GM23338 (cell line): Measurements from ENCODE around the gene PTPN22. TPM values are rescaled to one million over a fixed set of nuclear protein-coding genes. Genes with fewer than 3 reads are reported as not detected.

Experiments used
- ATAC-seq: fragments of 200-7000 bp; cut with Tn5 transposase; 3 replicates; pipeline ENCODE4 v1.9.1; 2020
- DNase-seq: peaks from one replicate; pipeline ENCODE4 v3.0.0-alpha.2; 2015; ENCODE audit warnings: low spot score
- H2AFZ ChIP-seq: fragments of 200-600 bp; sonication (generic); 2 replicates; pipeline ENCODE4 v1.8.0; 2016; ENCODE audit warnings: antibody characterized with exemption, mild to moderate bottlenecking, moderate library complexity
- H3F3A ChIP-seq: fragments of 200-600 bp; sonication (generic); replicated peaks from 2 replicates; pipeline ENCODE4 v1.8.0; 2017; ENCODE audit warnings: antibody characterized with exemption, mixed run types, low read depth
- H3K27ac ChIP-seq: fragments of 200-600 bp; sonication (generic); 2 replicates; pipeline ENCODE4 v1.6.1; 2016; ENCODE audit warnings: low read depth
- H3K27me3 ChIP-seq: fragments of 200-600 bp; sonication (generic); 2 replicates; pipeline ENCODE4 v1.8.0; 2016; ENCODE audit warnings: mild to moderate bottlenecking, mixed run types, moderate library complexity; ENCODE audit not compliant: insufficient read depth
- H3K36me3 ChIP-seq: fragments of 200-600 bp; sonication (generic); 2 replicates; pipeline ENCODE4 v1.8.0; 2016; ENCODE audit warnings: mild to moderate bottlenecking; ENCODE audit not compliant: insufficient read depth
- H3K4me1 ChIP-seq: fragments of 200-600 bp; sonication (generic); 2 replicates; pipeline ENCODE4 v1.8.0; 2016; ENCODE audit warnings: mild to moderate bottlenecking, moderate library complexity; ENCODE audit not compliant: insufficient read depth
- H3K4me2 ChIP-seq: fragments of 200-600 bp; sonication (generic); 2 replicates; pipeline ENCODE4 v1.7.1; 2017; ENCODE audit warnings: mixed run types
- H3K4me3 ChIP-seq: fragments of 200-600 bp; sonication (generic); 2 replicates; pipeline ENCODE4 v1.6.1; 2016; ENCODE audit warnings: mixed run types
- H3K79me2 ChIP-seq: fragments of 200-600 bp; sonication (generic); replicated peaks from 2 replicates; pipeline ENCODE4 v1.8.0; 2017; ENCODE audit warnings: mild to moderate bottlenecking; ENCODE audit not compliant: insufficient read depth
- H3K9me2 ChIP-seq: fragments of 200-600 bp; sonication (generic); 2 replicates; pipeline ENCODE4 v1.8.0; 2017; ENCODE audit not compliant: insufficient read depth
- H4K20me1 ChIP-seq: fragments of 200-600 bp; sonication (generic); replicated peaks from 2 replicates; pipeline ENCODE4 v1.8.0; 2017; ENCODE audit warnings: mild to moderate bottlenecking; ENCODE audit not compliant: insufficient read depth
- H3K27ac Mint-ChIP-seq: 2 replicates; pipeline ENCODE4 v1.8.0; 2020; ENCODE audit warnings: inconsistent platforms, mild to moderate bottlenecking, moderate library complexity, mixed read lengths
- H3K27me3 Mint-ChIP-seq: 3 replicates; pipeline ENCODE4 v1.8.0; 2022; ENCODE audit warnings: low read depth, mild to moderate bottlenecking, moderate library complexity, mixed read lengths, inconsistent platforms; ENCODE audit not compliant: insufficient read depth, poor library complexity
- H3K36me3 Mint-ChIP-seq: 3 replicates; pipeline ENCODE4 v1.8.0; 2021; ENCODE audit warnings: low read depth, mild to moderate bottlenecking, inconsistent platforms, moderate library complexity, mixed read lengths
- H3K4me1 Mint-ChIP-seq: 3 replicates; pipeline ENCODE4 v1.8.0; 2020; ENCODE audit warnings: mild to moderate bottlenecking, inconsistent platforms, mixed read lengths
- H3K4me3 Mint-ChIP-seq: 3 replicates; pipeline ENCODE4 v1.8.0; 2021; ENCODE audit warnings: moderate library complexity, mild to moderate bottlenecking, inconsistent platforms, mixed read lengths
- H3K9me3 Mint-ChIP-seq: 3 replicates; pipeline ENCODE4 v1.8.0; 2020; ENCODE audit warnings: moderate library complexity, mild to moderate bottlenecking, inconsistent platforms, mixed read lengths
- CREB1 ChIP-seq: fragments of 250-450 bp; sonication (Bioruptor Pico); IDR thresholded peaks from 2 replicates; pipeline ENCODE4 v1.5.0; 2020; ENCODE audit warnings: low read depth, mild to moderate bottlenecking, moderate library complexity
- CTCF ChIP-seq, 2 experiments: fragments of 200-600 bp in 1 of 2; sonication (generic) in 1 of 2; conservative IDR thresholded peaks; 2 replicates each; pipeline versions ENCODE4 v1.5.1 to v1.6.1; 2016 to 2017; ENCODE audit warnings: antibody characterized with exemption in 2 of 2, low read depth in 2 of 2, mild to moderate bottlenecking in 2 of 2, moderate library complexity in 1 of 2
- EZH2 ChIP-seq: fragments of 200-600 bp; sonication (generic); IDR thresholded peaks from one replicate; pipeline ENCODE4 v1.8.0; 2017; ENCODE audit warnings: antibody characterized with exemption, mild to moderate bottlenecking, low read depth; ENCODE audit not compliant: unreplicated experiment
- EZH2phosphoT487 ChIP-seq: fragments of 200-600 bp; sonication (generic); IDR thresholded peaks from one replicate; pipeline ENCODE4 v1.8.1; 2018; ENCODE audit warnings: antibody characterized with exemption; ENCODE audit not compliant: unreplicated experiment
- JUNB ChIP-seq: IDR thresholded peaks from one replicate; pipeline ENCODE4 v1.6.1; 2016; ENCODE audit warnings: antibody characterized with exemption; ENCODE audit not compliant: unreplicated experiment
- NANOG ChIP-seq: IDR thresholded peaks from 2 replicates; pipeline ENCODE4 v1.6.1; 2016; ENCODE audit warnings: antibody characterized with exemption, borderline replicate concordance
- POLR2AphosphoS5 ChIP-seq: IDR thresholded peaks from 2 replicates; pipeline ENCODE4 v1.6.1; 2016; ENCODE audit warnings: antibody characterized with exemption, low read depth
- REST ChIP-seq: IDR thresholded peaks from one replicate; pipeline ENCODE4 v1.6.1; 2018; ENCODE audit warnings: antibody characterized with exemption; ENCODE audit not compliant: unreplicated experiment
- STAT1 ChIP-seq: IDR thresholded peaks from one replicate; pipeline ENCODE4 v1.6.1; 2016; ENCODE audit warnings: antibody characterized with exemption; ENCODE audit not compliant: unreplicated experiment
- ZNF114 ChIP-seq: fragments of 250-450 bp; sonication (Bioruptor Pico); IDR thresholded peaks from 2 replicates; pipeline ENCODE4 v1.5.0; 2020; ENCODE audit warnings: mild to moderate bottlenecking, moderate library complexity
- ZNF331 ChIP-seq: fragments of 250-450 bp; sonication (Bioruptor Pico); IDR thresholded peaks from 2 replicates; pipeline ENCODE4 v1.5.0; 2020; ENCODE audit warnings: low read depth, mild to moderate bottlenecking, moderate library complexity
- ZNF462 ChIP-seq: fragments of 250-450 bp; sonication (Bioruptor Pico); IDR thresholded peaks from 2 replicates; pipeline ENCODE4 v1.5.0; 2020; ENCODE audit warnings: mild to moderate bottlenecking, moderate library complexity
- polyA plus RNA-seq: library from polyadenylated mRNA; unstranded; fragments of >200 nt; fragmentation: Nextera tagmentation; extraction: Ambion mirVana; gene quantifications from 2 replicates; pipeline ENCODE4 v1.2.1, GENCODE V29; 2016
- total RNA-seq: library from RNA; depleted of rRNA; stranded (reverse); fragments of >200 nt; shearing (Covaris generic); gene quantifications from 2 replicates; pipeline ENCODE4 v1.2.3, GENCODE V29; 2014
- TF ChIP-seq, protein P1 (sequence below): IDR thresholded peaks from 2 replicates; pipeline ENCODE4 v1.6.1; 2016; ENCODE audit warnings: antibody characterized with exemption

Gene PTPN22
- total and polyA plus RNA-seq, 2 experiments from 2014 or later = 0.08 TPM; not detected in 1

DNA sequence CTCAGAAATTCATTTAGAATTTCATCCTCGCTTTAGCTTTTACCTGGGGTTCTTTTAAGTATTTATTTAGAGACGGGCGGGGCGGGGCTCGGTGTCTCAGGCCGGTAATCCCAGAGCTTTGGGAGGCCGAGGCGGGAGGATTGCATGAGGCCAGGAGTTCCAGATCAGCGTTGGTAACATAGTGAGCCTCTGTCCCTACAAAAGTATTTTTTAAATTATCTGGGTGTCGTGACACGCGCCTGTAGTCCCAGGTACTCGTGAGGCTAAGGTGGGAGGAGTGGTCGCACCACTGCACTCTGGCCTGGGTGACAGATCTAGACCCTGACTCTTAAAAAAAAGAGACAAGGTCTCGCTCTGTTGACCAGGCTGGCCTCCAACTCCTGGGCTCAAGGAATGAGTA is 58.3 kb downstream of the PTPN22 start:
- H3K27me3 ChIP-seq = no peaks in the 10 kb centered on the region
- no peaks in the 10 kb centered on the region for H3K9me2 ChIP-seq
- H3K4me1 ChIP-seq = peaks cover 11% of the 10 kb centered on the region; the same call in 1 of the 2 replicates
- H4K20me1 ChIP-seq = peaks cover 13% of the 10 kb centered on the region; the same call in 1 of the 2 replicates
- Mint-ChIP-seq H3K27me3 (peaks cover 10% of the 10 kb centered on the region), H3K4me1 (peaks cover 13% of the 10 kb centered on the region), H3K9me3 (no peaks in the 10 kb centered on the region), H3K36me3 (peaks cover 5% of the 10 kb centered on the region; the same call in 1 of the 3 replicates), H3K27ac (peak overlapping the region; percentile 94), H3K4me3 (peak overlapping the region; percentile 98)
- H3K36me3 ChIP-seq = no peaks in the 10 kb centered on the region
- H3K4me2 ChIP-seq = peak overlapping the region; percentile 74
- no peak for TF ChIP-seq CTCF (conservative IDR thresholded peaks at IDR 0.05; ENCODE audit: low read depth in 2 of 2)
- no peak for TF ChIP-seq EZH2phosphoT487
- TF ChIP-seq, protein P1, sequence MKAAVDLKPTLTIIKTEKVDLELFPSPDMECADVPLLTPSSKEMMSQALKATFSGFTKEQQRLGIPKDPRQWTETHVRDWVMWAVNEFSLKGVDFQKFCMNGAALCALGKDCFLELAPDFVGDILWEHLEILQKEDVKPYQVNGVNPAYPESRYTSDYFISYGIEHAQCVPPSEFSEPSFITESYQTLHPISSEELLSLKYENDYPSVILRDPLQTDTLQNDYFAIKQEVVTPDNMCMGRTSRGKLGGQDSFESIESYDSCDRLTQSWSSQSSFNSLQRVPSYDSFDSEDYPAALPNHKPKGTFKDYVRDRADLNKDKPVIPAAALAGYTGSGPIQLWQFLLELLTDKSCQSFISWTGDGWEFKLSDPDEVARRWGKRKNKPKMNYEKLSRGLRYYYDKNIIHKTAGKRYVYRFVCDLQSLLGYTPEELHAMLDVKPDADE = no peak
- TF ChIP-seq EZH2 = no peak
- TF ChIP-seq ZNF462 (CRISPR knock-in tag) = no peak
- TF ChIP-seq CREB1 (CRISPR knock-in tag) = no peak
- TF ChIP-seq STAT1 = no peak
- no peak for TF ChIP-seq NANOG
- TF ChIP-seq JUNB = no peak
- TF ChIP-seq REST = no peak
- TF ChIP-seq ZNF114 (CRISPR knock-in tag) = no peak
- TF ChIP-seq ZNF331 (CRISPR knock-in tag) = no peak
- TF ChIP-seq POLR2AphosphoS5 = no peak
- DNase-seq (no peak), ATAC-seq (no peak)
- no peak overlapping the region for H3K27ac ChIP-seq
- H3F3A ChIP-seq = no peaks in the 10 kb centered on the region
- peaks cover 34% of the 10 kb centered on the region for H3K79me2 ChIP-seq
- H3K4me3 ChIP-seq = peak overlapping the region; percentile 72
- peak overlapping the region; percentile 6; the same call in 1 of the 2 replicates for H2AFZ ChIP-seq
